SW480 (cell line): ENCODE measurements around the gene IL22RA2.
A peak's percentile ranks its signal among the peaks of the same experiment; 100 is the strongest.

ENCODE experiments used
- DNase-seq: peaks from one replicate; pipeline ENCODE4 v3.0.0-alpha.2; 2016; ENCODE audit warnings: low spot score

IL22RA2 gene

DNA sequence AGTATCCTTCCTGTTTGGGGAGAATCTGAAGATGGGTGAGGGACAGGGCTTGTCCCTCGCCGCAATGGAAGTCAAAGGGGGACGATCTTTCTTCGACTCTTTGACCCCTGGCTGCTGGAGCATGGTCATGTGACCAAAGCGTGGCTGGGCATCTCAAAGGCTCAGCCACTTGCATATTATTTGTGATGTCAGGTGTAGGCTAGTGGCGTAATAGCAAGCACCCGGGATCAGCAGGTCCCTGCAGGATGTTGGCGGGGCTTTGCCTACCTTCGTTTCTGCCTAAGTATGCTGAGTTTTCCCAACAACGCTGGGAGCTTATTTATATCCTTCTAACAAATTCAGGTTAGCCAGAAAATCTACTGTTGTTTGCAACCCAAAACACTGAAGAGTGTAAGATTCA is 78.4 kb downstream of the IL22RA2 start:
- no peak for DNase-seq

DNA sequence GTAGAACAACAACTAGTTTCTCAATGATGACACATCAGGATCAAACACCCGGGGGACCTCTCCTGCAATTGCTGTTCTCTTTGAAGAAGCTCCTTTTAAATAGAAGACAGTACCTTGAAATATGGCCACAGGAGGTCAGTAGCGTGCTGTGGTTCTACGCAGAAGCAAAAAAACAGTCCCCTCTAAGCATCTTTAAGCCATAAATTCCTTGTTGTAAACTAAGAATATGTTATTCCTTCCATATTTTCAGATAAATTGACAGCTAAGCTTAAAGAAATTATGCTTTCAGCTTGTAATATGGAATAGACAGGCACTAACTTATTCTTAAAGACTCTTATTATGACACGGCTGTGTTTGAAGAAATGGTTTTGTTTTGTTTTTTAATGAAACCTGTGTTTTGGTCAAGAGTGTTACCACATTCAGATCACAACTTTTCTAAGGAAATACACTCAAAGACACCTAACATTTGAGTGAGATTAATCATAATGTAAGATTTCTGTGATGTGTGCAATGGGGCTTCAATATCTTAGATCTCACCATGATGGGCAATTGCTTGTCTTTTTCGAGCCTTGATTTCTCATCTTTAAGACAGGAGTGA is 78.9 kb downstream of the IL22RA2 start:
- peak; percentile 80 for DNase-seq
